PFSK-1 (cell line): Measurements from ENCODE around the gene JPT1.

Source experiments
- REST ChIP-seq, 2 experiments: IDR thresholded peaks; 2 replicates each; pipeline versions ENCODE4 v1.6.1 to v1.8.0; 2011 to 2012; ENCODE audit warnings: low read depth in 2 of 2, low read length in 2 of 2, control low read depth in 1 of 2, inconsistent platforms in 1 of 2, mild to moderate bottlenecking in 1 of 2, moderate library complexity in 1 of 2; ENCODE audit not compliant: insufficient read depth in 1 of 2
- TAF1 ChIP-seq: IDR thresholded peaks from 2 replicates; pipeline ENCODE4 v1.6.1; 2012; ENCODE audit warnings: low read length, control low read depth, borderline replicate concordance; ENCODE audit not compliant: insufficient read depth

DNA sequence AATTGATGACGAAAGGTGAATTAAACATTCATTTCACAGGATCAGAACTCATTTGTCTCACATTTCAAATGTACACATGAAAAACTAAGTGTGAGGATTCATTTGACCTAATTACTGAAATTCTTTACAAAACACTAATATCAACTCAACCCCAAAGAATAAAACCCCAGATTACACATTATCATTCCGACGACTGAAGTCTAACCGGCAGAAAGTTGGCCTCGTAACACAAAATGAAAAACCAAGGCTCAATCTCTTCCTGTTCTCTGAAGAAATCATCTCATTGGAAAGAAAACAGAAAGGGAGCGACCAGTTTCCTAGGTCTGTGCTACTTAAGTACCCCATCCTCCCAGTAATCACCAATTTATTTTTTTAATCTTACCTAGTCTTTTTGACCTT lies 1.8 kb downstream of the JPT1 start:
- TF ChIP-seq REST (IDR thresholded peaks at IDR 0.05; ENCODE audit: insufficient read depth in 1 of 2, low read depth in 2 of 2, low read length in 2 of 2) (no peak), TAF1 (no peak)
